Measurements from ENCODE around the gene DHX29. TPM values are rescaled to one million over a fixed set of nuclear protein-coding genes. Genes with fewer than 3 reads are reported as not detected.
A peak's percentile ranks its signal among the peaks of the same experiment; 100 is the strongest.

DHX29 gene
- total RNA-seq, 1 experiment from 2014 or later: 23.5 TPM

- Histone ChIP-seq H3K27me3 (ENCODE audit: low read length) (no peaks in the 10 kb centered on the region), H4K20me1 (ENCODE audit: insufficient read depth, low read depth, low read length) (0 out of 2 replicates have a peak, but pooled peaks cover 3% of the 10 kb centered on the region), H3K79me2 (ENCODE audit: low read length) (no peaks in the 10 kb centered on the region), H3K4me2 (ENCODE audit: low read depth, low read length, poor library complexity, severe bottlenecking) (peak overlapping the region; percentile 100), H3K36me3 (ENCODE audit: insufficient read depth, low read length) (no peaks in the 10 kb centered on the region), H3K9me3 (ENCODE audit: low read length) (no peaks in the 10 kb centered on the region), H3K4me1 (ENCODE audit: low read length) (peaks cover 35% of the 10 kb centered on the region), H3K9ac (ENCODE audit: low read length) (peak overlapping the region; percentile 87), H3K27ac (ENCODE audit: low read length) (no peak overlapping the region), H3K9me2 (replicated peaks; ENCODE audit: insufficient read depth, low read length) (no peaks in the 10 kb centered on the region), H3K4me3 (ENCODE audit: low read length) (peak overlapping the region; percentile 82), H2AFZ (ENCODE audit: low read length) (peak overlapping the region; percentile 77; the same call in 1 of the 2 replicates)
- DNase-seq: peak; percentile 58
These were observed 73.3 kb downstream of the DHX29 start for GRCh38 chr5:55234121-55234700.

GRCh38 chr5:55232985-55233928 lies 74.2 kb downstream of the DHX29 start, which contains the start of gene CCNO:
Gene CCNO, minus strand, starts transcription at chr5:55233608. Its CDS starts 85 bp downstream, at chr5:55233523.
- H3K4me3 ChIP-seq (ENCODE audit: low read length): peak within 1 kb of the TSS; percentile 82
- no peaks in the 10 kb centered on the region for H3K9me3 ChIP-seq (ENCODE audit: low read length)
- 0 out of 2 replicates have a peak within 1 kb of the TSS, but pooled peaks have one; percentile 30 for H3K27ac ChIP-seq (ENCODE audit: low read length)
- H3K27me3 ChIP-seq (ENCODE audit: low read length): no peaks in the 10 kb centered on the region
- peaks cover 35% of the 10 kb centered on the region for H3K4me1 ChIP-seq (ENCODE audit: low read length)
- 0 out of 2 replicates have a peak, but pooled peaks cover 3% of the 10 kb centered on the region for H4K20me1 ChIP-seq (ENCODE audit: insufficient read depth, low read depth, low read length)
- peak within 1 kb of the TSS; percentile 100 for H3K4me2 ChIP-seq (ENCODE audit: low read depth, low read length, poor library complexity, severe bottlenecking)
- peak within 1 kb of the TSS; percentile 98 for H2AFZ ChIP-seq (ENCODE audit: low read length)
- peak; percentile 95 for DNase-seq
- no peaks in the 10 kb centered on the region for H3K9me2 ChIP-seq (replicated peaks; ENCODE audit: insufficient read depth, low read length)
- no peaks in the 10 kb centered on the region for H3K79me2 ChIP-seq (ENCODE audit: low read length)
- no peaks in the 10 kb centered on the region for H3K36me3 ChIP-seq (ENCODE audit: insufficient read depth, low read length)
- peak within 1 kb of the TSS; percentile 87 for H3K9ac ChIP-seq (ENCODE audit: low read length)

- DNase-seq: no peak
These were observed 75.1 kb downstream of the DHX29 start for GRCh38 chr5:55232271-55232984.

GRCh38 chr5:55231919-55232270 lies 75.6 kb downstream of the DHX29 start:
- no peak for DNase-seq
- H3K4me1 ChIP-seq (ENCODE audit: low read length): peaks cover 46% of the 10 kb centered on the region
- H3K9me3 ChIP-seq (ENCODE audit: low read length): no peaks in the 10 kb centered on the region
- no peaks in the 10 kb centered on the region for H3K36me3 ChIP-seq (ENCODE audit: insufficient read depth, low read length)
- H4K20me1 ChIP-seq (ENCODE audit: insufficient read depth, low read depth, low read length): 0 out of 2 replicates have a peak, but pooled peaks cover under 1% of the 10 kb centered on the region
- H3K27ac ChIP-seq (ENCODE audit: low read length): no peak overlapping the region
- peak overlapping the region; percentile 98; the same call in 1 of the 2 replicates for H2AFZ ChIP-seq (ENCODE audit: low read length)
- peak overlapping the region; percentile 82 for H3K4me3 ChIP-seq (ENCODE audit: low read length)
- peak overlapping the region; percentile 87 for H3K9ac ChIP-seq (ENCODE audit: low read length)
- H3K4me2 ChIP-seq (ENCODE audit: low read depth, low read length, poor library complexity, severe bottlenecking): peak overlapping the region; percentile 100
- no peaks in the 10 kb centered on the region for H3K27me3 ChIP-seq (ENCODE audit: low read length)
- H3K9me2 ChIP-seq (replicated peaks; ENCODE audit: insufficient read depth, low read length): no peaks in the 10 kb centered on the region
- H3K79me2 ChIP-seq (ENCODE audit: low read length): no peaks in the 10 kb centered on the region

More at GRCh38 chr5:55232271-55232984, 75.1 kb downstream of the DHX29 start:
- Histone ChIP-seq H3K4me2 (ENCODE audit: low read depth, low read length, poor library complexity, severe bottlenecking) (peak overlapping the region; percentile 100), H3K27ac (ENCODE audit: low read length) (no peak overlapping the region), H2AFZ (ENCODE audit: low read length) (peak overlapping the region; percentile 98), H3K36me3 (ENCODE audit: insufficient read depth, low read length) (no peaks in the 10 kb centered on the region), H3K9me2 (replicated peaks; ENCODE audit: insufficient read depth, low read length) (no peaks in the 10 kb centered on the region), H4K20me1 (ENCODE audit: insufficient read depth, low read depth, low read length) (0 out of 2 replicates have a peak, but pooled peaks cover 3% of the 10 kb centered on the region), H3K27me3 (ENCODE audit: low read length) (no peaks in the 10 kb centered on the region), H3K4me3 (ENCODE audit: low read length) (peak overlapping the region; percentile 82), H3K4me1 (ENCODE audit: low read length) (peaks cover 41% of the 10 kb centered on the region), H3K9me3 (ENCODE audit: low read length) (no peaks in the 10 kb centered on the region), H3K9ac (ENCODE audit: low read length) (peak overlapping the region; percentile 87), H3K79me2 (ENCODE audit: low read length) (no peaks in the 10 kb centered on the region)

- H3K4me3 ChIP-seq (ENCODE audit: low read length): peak overlapping the region; percentile 82
- H4K20me1 ChIP-seq (ENCODE audit: insufficient read depth, low read depth, low read length): no peaks in the 10 kb centered on the region
- peak overlapping the region; percentile 87 for H3K9ac ChIP-seq (ENCODE audit: low read length)
- H3K4me2 ChIP-seq (ENCODE audit: low read depth, low read length, poor library complexity, severe bottlenecking): peak overlapping the region; percentile 100
- H3K27me3 ChIP-seq (ENCODE audit: low read length): no peaks in the 10 kb centered on the region
- no peaks in the 10 kb centered on the region for H3K79me2 ChIP-seq (ENCODE audit: low read length)
- H3K9me3 ChIP-seq (ENCODE audit: low read length): no peaks in the 10 kb centered on the region
- H3K9me2 ChIP-seq (replicated peaks; ENCODE audit: insufficient read depth, low read length): no peaks in the 10 kb centered on the region
- H3K27ac ChIP-seq (ENCODE audit: low read length): no peak overlapping the region
- H3K36me3 ChIP-seq (ENCODE audit: insufficient read depth, low read length): no peaks in the 10 kb centered on the region
- H2AFZ ChIP-seq (ENCODE audit: low read length): no peak overlapping the region
- H3K4me1 ChIP-seq (ENCODE audit: low read length): peaks cover 52% of the 10 kb centered on the region
- no peak for DNase-seq
These were observed 76.2 kb downstream of the DHX29 start for GRCh38 chr5:55231029-55231918.

GRCh38 chr5:55230086-55230629 lies 77.3 kb downstream of the DHX29 start:
- Histone ChIP-seq H3K4me1 (ENCODE audit: low read length) (peaks cover 56% of the 10 kb centered on the region), H3K4me2 (ENCODE audit: low read depth, low read length, poor library complexity, severe bottlenecking) (no peak overlapping the region), H3K9me2 (replicated peaks; ENCODE audit: insufficient read depth, low read length) (no peaks in the 10 kb centered on the region), H3K36me3 (ENCODE audit: insufficient read depth, low read length) (no peaks in the 10 kb centered on the region), H2AFZ (ENCODE audit: low read length) (no peak overlapping the region), H3K27me3 (ENCODE audit: low read length) (no peaks in the 10 kb centered on the region), H3K9ac (ENCODE audit: low read length) (no peak overlapping the region), H4K20me1 (ENCODE audit: insufficient read depth, low read depth, low read length) (no peaks in the 10 kb centered on the region), H3K27ac (ENCODE audit: low read length) (no peak overlapping the region), H3K79me2 (ENCODE audit: low read length) (no peaks in the 10 kb centered on the region), H3K4me3 (ENCODE audit: low read length) (no peak overlapping the region), H3K9me3 (ENCODE audit: low read length) (no peaks in the 10 kb centered on the region)
- DNase-seq: no peak

Measured in Karpas-422 (cell line).